ENCODE results near the gene LIMS3.
"Not testable (repeated sequence)": the region's sequence is repeated elsewhere in the genome, so short reads cannot be mapped to it uniquely, and the experiment has no call there.

- not testable (repeated sequence) for TF ChIP-seq EP300 (IDR thresholded peaks at IDR 0.05; ENCODE audit: borderline replicate concordance in 1 of 2, low read depth in 2 of 2, low read length in 2 of 2); RAD21 (IDR thresholded peaks at IDR 0.05 in 1 of 2, conservative IDR thresholded peaks at IDR 0.05 in 1 of 2; ENCODE audit: low read depth in 2 of 2, low read length in 2 of 2); POLR2AphosphoS5 (IDR thresholded peaks at IDR 0.05; ENCODE audit: low read depth, low read length); MAFK (IDR thresholded peaks at IDR 0.05; ENCODE audit: low read depth, low read length); RXRA (IDR thresholded peaks at IDR 0.05; ENCODE audit: insufficient read depth, low read depth, low read length); ATF3 (IDR thresholded peaks at IDR 0.05; ENCODE audit: insufficient read depth, low read depth, low read length); EZH2 (IDR thresholded peaks at IDR 0.05; ENCODE audit: low read depth, low read length, severe bottlenecking); CHD2 (IDR thresholded peaks at IDR 0.05; ENCODE audit: low read length); SUZ12 (IDR thresholded peaks at IDR 0.05; ENCODE audit: low read length); USF2 (IDR thresholded peaks at IDR 0.05; ENCODE audit: low read length); CBX8 (IDR thresholded peaks at IDR 0.05; ENCODE audit: borderline replicate concordance, low read depth, low read length); MAX (IDR thresholded peaks at IDR 0.05); CTCF (IDR thresholded peaks at IDR 0.05; ENCODE audit: control extremely low read depth in 1 of 3, insufficient read depth in 1 of 3, low read depth in 1 of 3, low read length in 3 of 3)
Measured at GRCh38 chr2:109913911-109914310, 15.4 kb downstream of the LIMS3 start.

Measured in H1 (cell line).